ENCODE measurements around the gene TMEM237. TPM values are rescaled to one million over a fixed set of nuclear protein-coding genes. Genes with fewer than 3 reads are reported as not detected.
A peak's percentile ranks its signal among the peaks of the same experiment; 100 is the strongest.

The TMEM237 gene
- total and polyA plus RNA-seq, 2 donors (not counting 1 experiment from before 2014, with no cell fraction given), result 0.76 to 4.2 TPM

DNA sequence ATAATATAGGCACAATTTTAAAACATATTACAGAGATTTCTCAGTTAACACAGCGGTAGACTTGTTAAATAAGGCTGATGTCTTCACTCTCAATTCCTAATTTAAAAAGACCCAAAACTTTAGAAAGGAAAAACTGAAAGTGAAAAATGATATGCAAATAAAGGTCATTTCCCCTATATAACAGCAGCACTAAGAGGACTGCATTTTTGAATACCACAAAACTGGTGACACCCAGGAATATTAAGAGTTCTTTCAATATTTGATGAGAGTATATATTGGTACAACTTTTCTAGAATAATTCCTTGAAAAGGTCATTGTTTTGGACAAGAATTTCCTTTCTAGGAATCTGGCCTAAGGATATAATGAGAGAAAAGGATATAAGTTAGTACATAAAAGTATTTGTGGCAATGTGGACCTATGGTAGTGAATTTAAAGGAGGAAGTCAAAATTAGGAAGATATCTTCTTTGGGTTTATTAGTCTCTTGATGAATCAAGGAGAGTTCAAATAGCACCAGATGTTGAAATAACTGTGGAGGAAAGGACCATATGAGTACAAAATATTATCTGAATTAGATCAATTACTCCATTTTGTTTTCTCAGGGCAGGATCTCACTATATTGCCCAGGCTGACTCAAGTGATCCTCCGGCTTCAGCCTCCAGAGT is 70.3 kb downstream of the TMEM237 start:
- ATAC-seq (ENCODE audit: low read depth) (peak; percentile 39), DNase-seq (peak; percentile 60)
- Histone ChIP-seq H2AFZ (ENCODE audit: insufficient read depth, low read depth, low read length, poor library complexity, severe bottlenecking) (peak overlapping the region; percentile 52), H3K79me2 (ENCODE audit: control insufficient read depth, insufficient read depth, low read length) (peaks cover 2% of the 10 kb centered on the region), H3K9me3 (ENCODE audit: control extremely low read depth in 1 of 3, control insufficient read depth in 2 of 3, insufficient read depth in 1 of 3, low read length in 2 of 3) (no peaks in the 10 kb centered on the region), H3K4me3 (ENCODE audit: control extremely low read depth in 1 of 5, extremely low read depth in 1 of 5, insufficient read depth in 1 of 5, low read depth in 2 of 5, low read length in 4 of 5) (peak overlapping the region in 2 of 5 experiments; percentile 18 to 57), H3K27me3 (replicated peaks in 1 of 4; ENCODE audit: control extremely low read depth in 1 of 4, control insufficient read depth in 3 of 4, insufficient read depth in 4 of 4, low read length in 3 of 4) (no peaks in the 10 kb centered on the region), H4K20me1 (ENCODE audit: control insufficient read depth, insufficient read depth, low read length, poor library complexity, severe bottlenecking) (no peaks in the 10 kb centered on the region), H3K4me2 (replicated peaks; ENCODE audit: low read depth, low read length, poor library complexity, severe bottlenecking) (peak overlapping the region; percentile 67), H3K36me3 (replicated peaks in 1 of 2; ENCODE audit: control extremely low read depth in 1 of 2, control insufficient read depth in 1 of 2, extremely low read depth in 1 of 2, insufficient read depth in 2 of 2, low read length in 1 of 2) (no peaks in the 10 kb centered on the region), H3K9ac (ENCODE audit: low read length) (peak overlapping the region; percentile 42), H3K27ac (ENCODE audit: low read length in 2 of 2) (peak overlapping the region; percentile 57 to 86), H3K4me1 (ENCODE audit: control insufficient read depth in 2 of 2, insufficient read depth in 2 of 2, low read length in 2 of 2) (peaks cover 29 to 43% of the 10 kb centered on the region in 2 donors)
- ChIA-PET CTCF (no interaction called here), POLR2A (no interaction called here)
- WGBS (ENCODE audit: insufficient coverage), result 100% methylated on average over 1 of the region's 2 CpGs
- Mint-ChIP-seq H3K27me3 (no peaks in the 10 kb centered on the region), H3K9me3 (ENCODE audit: insufficient read depth) (no peaks in the 10 kb centered on the region), H3K27ac (peak overlapping the region; percentile 94), H3K4me1 (peaks cover 36% of the 10 kb centered on the region), H3K4me3 (peak overlapping the region; percentile 56)
- TF ChIP-seq, protein P1, sequence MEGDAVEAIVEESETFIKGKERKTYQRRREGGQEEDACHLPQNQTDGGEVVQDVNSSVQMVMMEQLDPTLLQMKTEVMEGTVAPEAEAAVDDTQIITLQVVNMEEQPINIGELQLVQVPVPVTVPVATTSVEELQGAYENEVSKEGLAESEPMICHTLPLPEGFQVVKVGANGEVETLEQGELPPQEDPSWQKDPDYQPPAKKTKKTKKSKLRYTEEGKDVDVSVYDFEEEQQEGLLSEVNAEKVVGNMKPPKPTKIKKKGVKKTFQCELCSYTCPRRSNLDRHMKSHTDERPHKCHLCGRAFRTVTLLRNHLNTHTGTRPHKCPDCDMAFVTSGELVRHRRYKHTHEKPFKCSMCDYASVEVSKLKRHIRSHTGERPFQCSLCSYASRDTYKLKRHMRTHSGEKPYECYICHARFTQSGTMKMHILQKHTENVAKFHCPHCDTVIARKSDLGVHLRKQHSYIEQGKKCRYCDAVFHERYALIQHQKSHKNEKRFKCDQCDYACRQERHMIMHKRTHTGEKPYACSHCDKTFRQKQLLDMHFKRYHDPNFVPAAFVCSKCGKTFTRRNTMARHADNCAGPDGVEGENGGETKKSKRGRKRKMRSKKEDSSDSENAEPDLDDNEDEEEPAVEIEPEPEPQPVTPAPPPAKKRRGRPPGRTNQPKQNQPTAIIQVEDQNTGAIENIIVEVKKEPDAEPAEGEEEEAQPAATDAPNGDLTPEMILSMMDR (IDR thresholded peaks at IDR 0.05), result no peak
- TF ChIP-seq EZH2 (IDR thresholded peaks at IDR 0.05; ENCODE audit: borderline replicate concordance, insufficient read depth, low read depth, low read length, poor library complexity, severe bottlenecking), result no peak
- intact Hi-C loops (cut with micrococcal nuclease), result loop anchor here (1.0 to 10.0 kb wide), 2 partner anchors 69 to 118 kb away; partner anchors contain the start of genes STRADB and TRAK2

Small RNA genes within 50 kb of the gene (small RNA-seq; reads per million reads assigned to genes)
- not detected for gene RNU6-651P (ENCODE audit: insufficient read length, low read depth, low replicate concordance)

Other genes with a start within 250 kb of the TMEM237 start
- gene TRAK2, start 192.0 kb downstream of the TMEM237 start, total RNA-seq, result 21.6 and 24.5 TPM in 2 replicates
- gene TRAK2, start 192.0 kb downstream of the TMEM237 start, polyA plus RNA-seq, result 16.9 and 17.8 TPM in 2 replicates
- 17.5 and 20.6 TPM in 2 replicates for gene STRADB, start 191.8 kb downstream of the TMEM237 start, total RNA-seq
- gene STRADB, start 191.8 kb downstream of the TMEM237 start, polyA plus RNA-seq, result 14.6 and 17.2 TPM in 2 replicates
- gene MPP4, start 55.1 kb upstream of the TMEM237 start, total RNA-seq, result not detected in 2 replicates
- gene MPP4, start 55.1 kb upstream of the TMEM237 start, polyA plus RNA-seq, result not detected in 2 replicates
- 15.8 and 16.7 TPM in 2 replicates for gene ALS2, start 137.4 kb upstream of the TMEM237 start, total RNA-seq
- gene ALS2, start 137.4 kb upstream of the TMEM237 start, polyA plus RNA-seq, result 1.4 and 3.8 TPM in 2 replicates
- not detected in 2 replicates for gene CDK15, start 163.0 kb upstream of the TMEM237 start, total RNA-seq
- gene CDK15, start 163.0 kb upstream of the TMEM237 start, polyA plus RNA-seq, result not detected in 2 replicates